A549 (cell line): Measurements from ENCODE around the gene NAA40.

Experiments
- CBX8 ChIP-seq: fragments of 200-600 bp; sonication (generic); IDR thresholded peaks from 2 replicates; pipeline ENCODE4 v1.6.1; 2016
- CEBPB ChIP-seq, 2 experiments: fragments of >200 bp in 1 of 2; sonication (Bioruptor Twin) in 1 of 2; formaldehyde crosslinking in 1 of 2; IDR thresholded peaks; 2 replicates each; pipeline ENCODE4 v1.6.1; 2012 to 2016
- CTCF ChIP-seq: fragments of >200 bp; sonication (Bioruptor Twin); formaldehyde crosslinking; IDR thresholded peaks from 3 replicates; pipeline ENCODE4 v1.5.1; 2016
- HEYL ChIP-seq: fragments of 250-450 bp; sonication (Bioruptor Pico); IDR thresholded peaks from 2 replicates; pipeline ENCODE4 v1.8.0; 2021; ENCODE audit warnings: mild to moderate bottlenecking, moderate library complexity
- HOXA7 ChIP-seq: fragments of 250-450 bp; sonication (Bioruptor Pico); IDR thresholded peaks from 2 replicates; pipeline ENCODE4 v1.5.0; 2020; ENCODE audit warnings: mild to moderate bottlenecking, moderate library complexity
- MAX ChIP-seq: IDR thresholded peaks from 2 replicates; pipeline ENCODE4 v1.6.1; 2012
- NPAS2 ChIP-seq: fragments of 250-450 bp; sonication (Bioruptor Pico); IDR thresholded peaks from 2 replicates; pipeline ENCODE4 v1.8.0; 2022; ENCODE audit warnings: mild to moderate bottlenecking, moderate library complexity, borderline replicate concordance
- POLR2A ChIP-seq: IDR thresholded peaks from 2 replicates; pipeline ENCODE4 v1.6.1; 2012; ENCODE audit warnings: mild to moderate bottlenecking, low read length
- RCOR1 ChIP-seq: fragments of 150-350 bp; IDR thresholded peaks from 2 replicates; pipeline ENCODE4 v1.6.1; 2014; ENCODE audit warnings: antibody characterized with exemption, low read length, low read depth
- USF2 ChIP-seq: fragments of 450-650 bp; IDR thresholded peaks from 2 replicates; pipeline ENCODE4 v1.6.1; 2014; ENCODE audit warnings: antibody characterized with exemption
- ZFP36 ChIP-seq: fragments of 450-650 bp; IDR thresholded peaks from 2 replicates; pipeline ENCODE4 v1.6.1; 2014; ENCODE audit warnings: borderline replicate concordance; ENCODE audit not compliant: partially characterized antibody

DNA sequence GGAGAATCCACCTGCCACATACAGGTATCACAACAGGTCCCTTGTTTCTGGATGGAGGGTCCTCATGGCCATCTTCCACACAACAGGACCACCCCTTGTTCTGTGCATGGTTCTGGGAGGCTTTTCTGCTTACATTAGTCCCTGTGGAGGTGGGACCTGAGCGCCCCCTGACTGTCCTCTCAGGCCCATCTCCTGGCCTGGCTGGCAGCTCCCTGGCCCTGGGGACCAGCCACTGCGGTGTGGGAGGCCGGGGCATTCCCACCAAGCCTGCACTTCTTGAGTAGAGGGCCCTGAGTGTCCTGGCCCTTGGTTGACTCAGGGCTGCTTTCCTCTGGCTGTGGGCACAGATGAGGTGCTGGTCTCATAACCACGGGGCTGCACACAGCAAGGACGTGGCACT, 40.6 kb downstream of the NAA40 start:
- TF ChIP-seq RCOR1 (no peak), ZFP36 (no peak), CEBPB (IDR thresholded peaks at IDR 0.05) (no peak), USF2 (no peak), CBX8 (no peak), CTCF (no peak), HEYL (CRISPR knock-in tag) (no peak), NPAS2 (CRISPR knock-in tag) (no peak), HOXA7 (CRISPR knock-in tag) (no peak), POLR2A (no peak), MAX (no peak)
